Fibroblast of the aortic adventitia (primary cell): ENCODE results near the gene UTP25. TPM values are rescaled to one million over a fixed set of nuclear protein-coding genes. Genes with fewer than 3 reads are reported as not detected.
A peak's percentile ranks its signal among the peaks of the same experiment; 100 is the strongest.

ENCODE experiments used
- DNase-seq: peaks from one replicate; pipeline ENCODE4 v3.0.0-alpha.2; 2010; ENCODE audit warnings: low read depth
- H3K4me3 ChIP-seq: 2 replicates; pipeline ENCODE4 v1.5.1; 2011; ENCODE audit warnings: low read depth, mild to moderate bottlenecking, control low read depth, low read length, moderate library complexity
- CTCF ChIP-seq: IDR thresholded peaks from 2 replicates; pipeline ENCODE4 v1.5.1; 2011; ENCODE audit warnings: mild to moderate bottlenecking, low read length, control low read depth, inconsistent platforms; ENCODE audit not compliant: insufficient read depth
- total RNA-seq: library from RNA; depleted of rRNA; stranded (reverse); fragments of >200 nt; gene quantifications from 2 replicates; pipeline ENCODE4 v1.2.3, GENCODE V29; 2012; ENCODE audit warnings: low replicate concordance

UTP25 gene
- 11.2 and 32.6 TPM in 2 replicates for total RNA-seq

- H3K4me3 ChIP-seq: peak within 1 kb of the TSS; percentile 91
- peak; percentile 98 for DNase-seq
- TF ChIP-seq CTCF: peak; percentile 79
Observed at GRCh38 chr1:209827384-209828262, at the start of gene UTP25. UTP25 (plus strand) TSS chr1:209827972; CDS start chr1:209828064, 92 bp downstream.

GRCh38 chr1:209778102-209778501, 49.7 kb upstream of the UTP25 start:
- no peak for TF ChIP-seq CTCF
- H3K4me3 ChIP-seq: no peak overlapping the region
- DNase-seq: no peak

GRCh38 chr1:209780268-209780667, 47.5 kb upstream of the UTP25 start:
- H3K4me3 ChIP-seq: no peak overlapping the region
- no peak for DNase-seq
- TF ChIP-seq CTCF: no peak

DNA sequence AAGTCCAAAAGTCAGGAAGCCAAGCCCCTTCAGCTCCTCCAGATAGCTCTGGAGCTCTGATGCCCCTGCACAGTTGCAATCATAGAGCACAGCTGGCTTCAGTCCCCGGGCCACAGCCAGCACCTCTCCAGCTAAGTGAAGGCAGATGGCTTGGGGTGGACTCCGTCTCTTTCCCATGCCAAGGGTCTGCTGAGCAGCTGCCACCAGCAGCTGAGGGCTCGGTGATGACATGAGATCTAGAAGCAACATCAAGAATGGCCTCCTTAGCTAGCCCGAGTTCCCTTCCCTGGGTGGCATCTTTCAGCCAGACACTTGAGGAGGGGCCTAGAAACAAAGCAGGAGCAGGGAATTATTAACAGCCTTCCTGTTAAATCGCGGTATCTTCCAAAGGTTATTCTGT, 44.4 kb upstream of the UTP25 start:
- no peak for DNase-seq
- no peak for TF ChIP-seq CTCF
- peak overlapping the region; percentile 87 for H3K4me3 ChIP-seq

GRCh38 chr1:209784265-209785169, 43.3 kb upstream of the UTP25 start, which contains the start of gene C1orf74:
C1orf74 (minus strand) TSS chr1:209784559; CDS start chr1:209783634, 925 bp downstream.
- H3K4me3 ChIP-seq: peak within 1 kb of the TSS; percentile 87
- no peak for TF ChIP-seq CTCF
- peak; percentile 97 for DNase-seq

GRCh38 chr1:209785592-209785991, 42.2 kb upstream of the UTP25 start:
- no peak for TF ChIP-seq CTCF

More at GRCh38 chr1:209785592-209785991, 42.2 kb upstream of the UTP25 start:
- DNase-seq: no peak
- no peak overlapping the region for H3K4me3 ChIP-seq
